ENCODE data around the gene CD9. TPM values are rescaled to one million over a fixed set of nuclear protein-coding genes. Genes with fewer than 3 reads are reported as not detected.

CD9 gene
- total RNA-seq, 1 donor from 2014 or later = 6.0 TPM

DNA sequence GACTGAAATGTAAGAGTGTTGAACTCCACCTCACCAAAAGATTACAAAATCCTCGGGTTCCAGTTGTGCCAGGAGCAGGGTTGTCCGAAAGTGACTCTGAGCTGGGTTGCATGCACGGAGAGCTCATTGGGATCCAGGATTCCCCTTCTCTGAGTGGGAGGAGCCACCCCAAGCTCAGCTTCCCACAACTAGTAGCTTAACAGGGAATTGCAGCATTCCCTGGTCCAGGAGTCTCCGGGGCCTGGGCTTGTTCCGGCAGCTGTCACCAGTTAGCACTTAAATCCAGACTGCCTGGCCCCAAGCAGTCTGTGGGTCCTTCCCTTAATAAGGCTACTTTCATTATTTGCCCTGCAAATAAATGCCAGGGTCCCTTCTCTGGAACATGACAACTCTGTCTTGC lies 50.1 kb downstream of the CD9 start:
- Mint-ChIP-seq H3K27ac (no peak overlapping the region), H3K4me3 (ENCODE audit: low read depth) (no peak overlapping the region), H3K36me3 (ENCODE audit: insufficient read depth) (no peaks in the 10 kb centered on the region), H3K27me3 (peaks cover 26% of the 10 kb centered on the region), H3K4me1 (ENCODE audit: low read depth) (peaks cover 3% of the 10 kb centered on the region), H3K9me3 (ENCODE audit: low read depth) (no peaks in the 10 kb centered on the region)
- no peak for TF ChIP-seq CTCF (IDR thresholded peaks at IDR 0.05; ENCODE audit: unreplicated experiment)
- DNase-seq (ENCODE audit: low spot score, unreplicated experiment) = no peak

- Mint-ChIP-seq H3K27me3 (peaks cover 23% of the 10 kb centered on the region), H3K4me1 (ENCODE audit: low read depth) (peaks cover 3% of the 10 kb centered on the region), H3K36me3 (ENCODE audit: insufficient read depth) (no peaks in the 10 kb centered on the region), H3K27ac (no peak overlapping the region), H3K4me3 (ENCODE audit: low read depth) (no peak overlapping the region), H3K9me3 (ENCODE audit: low read depth) (peaks cover 3% of the 10 kb centered on the region)
- no peak for DNase-seq (ENCODE audit: low spot score, unreplicated experiment)
- no peak for TF ChIP-seq CTCF (IDR thresholded peaks at IDR 0.05; ENCODE audit: unreplicated experiment)
Observed at GRCh38 chr12:6253278-6253677, 53.1 kb downstream of the CD9 start.

DNA sequence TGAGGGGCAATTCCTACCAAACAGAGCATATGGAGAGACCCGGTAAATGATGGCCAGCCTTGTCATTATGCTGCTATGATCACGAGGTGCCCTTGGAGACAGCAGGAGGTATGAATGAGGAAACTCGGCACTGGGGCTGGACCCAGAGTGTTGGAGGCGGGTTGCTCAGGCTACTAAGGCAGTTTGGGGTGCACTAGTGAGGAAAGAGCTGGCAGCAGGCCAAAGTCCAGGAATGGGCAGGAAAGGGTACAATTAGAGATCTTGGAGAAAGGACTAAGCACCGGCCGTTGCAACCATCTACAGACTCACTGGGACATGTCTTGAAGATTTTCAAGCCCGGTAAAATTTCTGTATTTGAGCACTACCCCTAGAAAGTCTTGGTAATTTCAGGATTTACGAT lies 54.3 kb downstream of the CD9 start:
- peaks cover 14% of the 10 kb centered on the region for H3K27me3 Mint-ChIP-seq
- H3K4me3 Mint-ChIP-seq (ENCODE audit: low read depth) = no peak overlapping the region
- no peak for DNase-seq (ENCODE audit: low spot score, unreplicated experiment)
- H3K36me3 Mint-ChIP-seq (ENCODE audit: insufficient read depth) = no peaks in the 10 kb centered on the region
- H3K9me3 Mint-ChIP-seq (ENCODE audit: low read depth) = peaks cover 9% of the 10 kb centered on the region
- no peak for TF ChIP-seq CTCF (IDR thresholded peaks at IDR 0.05; ENCODE audit: unreplicated experiment)
- peaks cover 3% of the 10 kb centered on the region for H3K4me1 Mint-ChIP-seq (ENCODE audit: low read depth)
- H3K27ac Mint-ChIP-seq = no peak overlapping the region

DNA sequence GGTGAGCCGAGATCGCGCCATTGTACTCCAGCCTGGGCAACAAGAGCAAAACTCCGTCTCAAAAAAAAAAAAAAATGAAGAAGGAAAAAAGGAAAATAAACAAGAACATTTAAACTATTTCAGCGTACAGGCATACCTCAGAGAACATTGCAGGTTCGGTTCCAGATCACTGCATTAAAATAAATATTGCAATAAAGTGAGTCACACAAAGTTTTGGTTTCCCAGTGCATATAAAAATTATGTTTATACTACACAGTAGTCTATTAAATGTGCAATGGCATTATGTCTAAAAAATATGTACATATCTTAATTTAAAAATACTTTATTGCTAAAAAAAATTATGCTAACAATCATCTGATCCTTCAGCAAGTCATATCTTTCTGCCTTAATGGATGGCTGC lies 56.8 kb downstream of the CD9 start:
- no peak for TF ChIP-seq CTCF (IDR thresholded peaks at IDR 0.05; ENCODE audit: unreplicated experiment)
- Mint-ChIP-seq H3K4me3 (ENCODE audit: low read depth) (no peak overlapping the region), H3K27me3 (peaks cover 8% of the 10 kb centered on the region), H3K4me1 (ENCODE audit: low read depth) (peaks cover 1% of the 10 kb centered on the region), H3K36me3 (ENCODE audit: insufficient read depth) (no peaks in the 10 kb centered on the region), H3K9me3 (ENCODE audit: low read depth) (peaks cover 9% of the 10 kb centered on the region), H3K27ac (no peak overlapping the region)
- DNase-seq (ENCODE audit: low spot score, unreplicated experiment) = no peak

DNA sequence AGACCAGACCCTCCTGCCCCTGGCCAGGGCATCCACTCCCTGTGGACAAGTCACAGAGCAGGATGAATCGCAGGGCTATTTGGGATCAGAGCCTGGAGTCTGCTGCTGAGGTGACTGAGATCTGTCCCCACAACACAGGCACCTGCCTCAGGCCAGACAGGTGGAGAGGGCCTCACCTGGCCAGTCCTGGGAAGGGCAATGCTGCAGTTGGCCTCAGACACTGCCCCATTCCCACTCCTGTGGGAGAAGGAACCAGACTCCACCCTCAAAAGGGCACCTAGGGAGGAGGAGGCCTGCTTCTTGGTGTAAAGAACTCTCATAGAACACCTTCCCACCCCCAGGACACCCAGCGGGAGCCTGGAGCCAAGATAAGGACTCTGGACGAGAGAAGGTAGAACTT lies 62.0 kb downstream of the CD9 start:
- TF ChIP-seq CTCF (IDR thresholded peaks at IDR 0.05; ENCODE audit: unreplicated experiment) = no peak
- no peak overlapping the region for H3K4me3 Mint-ChIP-seq (ENCODE audit: low read depth)
- H3K4me1 Mint-ChIP-seq (ENCODE audit: low read depth) = peaks cover 16% of the 10 kb centered on the region
- no peak for DNase-seq (ENCODE audit: low spot score, unreplicated experiment)
- no peaks in the 10 kb centered on the region for H3K36me3 Mint-ChIP-seq (ENCODE audit: insufficient read depth)
- H3K27me3 Mint-ChIP-seq = peaks cover 12% of the 10 kb centered on the region
- H3K9me3 Mint-ChIP-seq (ENCODE audit: low read depth) = peaks cover 9% of the 10 kb centered on the region
- no peak overlapping the region for H3K27ac Mint-ChIP-seq

Data from progenitor cell of endocrine pancreas (in vitro differentiated cells).